Limb (tissue), 2 donors: ENCODE measurements around the gene GLG1.
A peak's percentile ranks its signal among the peaks of the same experiment; 100 is the strongest.
"Not testable (repeated sequence)": the region's sequence is repeated elsewhere in the genome, so short reads cannot be mapped to it uniquely, and the experiment has no call there.

ENCODE experiments used
- DNase-seq, 2 donors: peaks; one replicate each; pipeline ENCODE4 v3.0.0-alpha.2; 2016; ENCODE audit errors: extremely low spot score in 2 of 2

The GLG1 gene

GRCh38 chr16:74410057-74410957 lies 196.6 kb downstream of the GLG1 start:
- DNase-seq = not testable (repeated sequence)

DNA sequence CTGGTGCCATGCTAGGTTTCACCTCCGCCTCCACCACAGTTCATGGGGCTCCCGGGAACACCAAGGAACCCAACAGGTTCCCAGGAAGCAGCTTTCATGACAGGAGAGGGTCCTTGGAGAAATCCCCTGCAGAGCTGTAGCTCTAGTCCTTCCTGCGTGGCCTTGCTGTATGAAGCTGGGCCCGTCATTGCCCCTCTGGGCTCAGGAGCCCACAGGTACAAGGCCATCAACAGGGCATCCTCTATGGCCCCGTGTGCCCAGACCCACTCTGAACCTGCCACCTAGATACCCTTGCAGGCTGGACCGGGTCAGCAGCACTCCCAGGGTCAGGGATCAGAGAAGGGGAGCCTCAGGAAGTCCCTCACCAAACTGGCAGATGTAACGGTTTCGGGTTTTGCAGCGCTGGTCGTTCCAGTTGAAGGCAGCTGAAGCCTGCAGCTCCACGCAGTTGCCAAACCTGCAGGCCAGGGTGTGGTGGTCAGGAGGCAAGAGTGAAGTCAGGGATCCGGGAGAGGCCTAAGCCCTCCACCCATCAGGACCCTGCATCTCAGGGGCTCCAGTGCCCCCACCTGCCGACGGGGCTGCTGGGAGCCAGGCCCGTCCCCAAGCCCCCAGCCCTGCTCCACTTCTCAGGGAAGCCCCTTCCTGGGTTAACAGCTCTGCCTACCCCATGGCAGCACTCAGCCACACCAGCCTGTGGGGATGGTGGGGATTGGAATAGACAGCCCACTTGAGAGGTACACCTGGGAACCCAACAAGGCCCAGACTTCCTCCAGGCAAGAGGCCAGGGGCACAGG lies 197.5 kb downstream of the GLG1 start:
- DNase-seq = not testable (repeated sequence)

DNA sequence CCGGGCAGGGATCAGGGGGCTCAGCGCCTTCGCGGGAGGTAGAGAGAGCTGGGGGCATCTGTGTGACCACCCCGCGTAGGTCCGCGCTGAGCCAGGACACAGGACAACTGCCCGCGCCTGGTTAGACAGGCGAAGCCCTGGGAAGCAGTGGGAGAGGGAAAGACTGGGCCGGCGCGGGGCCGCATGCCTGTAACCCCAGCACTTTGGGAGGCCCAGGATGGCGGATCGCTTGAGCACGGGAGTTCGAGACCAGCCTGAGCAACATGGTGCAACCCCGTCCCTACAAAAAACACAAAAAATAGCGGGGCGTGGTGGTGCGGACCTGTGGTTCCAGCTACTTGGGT lies 199.6 kb downstream of the GLG1 start:
- peak in 1 of 2 donors; percentile 52 for DNase-seq

DNA sequence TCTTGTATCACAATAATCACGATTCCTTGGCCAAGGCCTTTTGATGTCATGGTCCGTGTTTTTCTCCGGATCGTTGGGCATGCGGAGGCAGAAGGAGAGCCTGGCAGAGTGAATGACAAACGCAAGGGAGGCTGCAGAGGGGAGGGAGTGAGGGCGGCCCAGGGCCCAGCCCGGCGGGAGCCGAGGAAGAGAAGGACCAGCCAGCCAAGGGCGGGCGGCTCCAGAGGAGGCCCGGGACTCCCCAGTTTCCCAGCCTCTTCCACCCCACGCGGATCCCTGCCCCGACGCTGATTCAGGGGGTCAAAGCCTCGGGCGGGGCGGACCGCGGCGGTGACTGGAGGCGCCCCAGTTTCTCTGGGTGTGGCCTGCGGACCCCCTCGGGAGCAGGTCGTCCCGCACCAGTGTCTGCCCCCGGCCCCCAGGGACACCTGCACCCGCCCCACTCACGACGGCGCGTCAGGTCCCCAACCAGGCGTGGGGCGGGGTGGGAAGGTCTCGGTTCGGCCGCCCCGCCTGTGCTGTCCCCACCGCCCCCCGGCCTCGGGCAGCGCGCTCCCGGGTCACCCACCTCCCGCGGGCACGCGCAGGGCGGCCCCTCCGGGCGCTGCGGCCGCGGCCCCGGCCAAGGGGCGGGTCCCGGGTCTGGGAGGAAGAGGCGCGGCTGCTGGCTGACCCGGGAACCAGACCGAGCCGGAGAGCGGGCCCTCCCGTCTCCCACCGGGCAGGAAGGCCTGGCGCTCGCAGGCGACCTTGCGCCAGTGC lies 200.1 kb downstream of the GLG1 start:
- not testable (repeated sequence) for DNase-seq

DNA sequence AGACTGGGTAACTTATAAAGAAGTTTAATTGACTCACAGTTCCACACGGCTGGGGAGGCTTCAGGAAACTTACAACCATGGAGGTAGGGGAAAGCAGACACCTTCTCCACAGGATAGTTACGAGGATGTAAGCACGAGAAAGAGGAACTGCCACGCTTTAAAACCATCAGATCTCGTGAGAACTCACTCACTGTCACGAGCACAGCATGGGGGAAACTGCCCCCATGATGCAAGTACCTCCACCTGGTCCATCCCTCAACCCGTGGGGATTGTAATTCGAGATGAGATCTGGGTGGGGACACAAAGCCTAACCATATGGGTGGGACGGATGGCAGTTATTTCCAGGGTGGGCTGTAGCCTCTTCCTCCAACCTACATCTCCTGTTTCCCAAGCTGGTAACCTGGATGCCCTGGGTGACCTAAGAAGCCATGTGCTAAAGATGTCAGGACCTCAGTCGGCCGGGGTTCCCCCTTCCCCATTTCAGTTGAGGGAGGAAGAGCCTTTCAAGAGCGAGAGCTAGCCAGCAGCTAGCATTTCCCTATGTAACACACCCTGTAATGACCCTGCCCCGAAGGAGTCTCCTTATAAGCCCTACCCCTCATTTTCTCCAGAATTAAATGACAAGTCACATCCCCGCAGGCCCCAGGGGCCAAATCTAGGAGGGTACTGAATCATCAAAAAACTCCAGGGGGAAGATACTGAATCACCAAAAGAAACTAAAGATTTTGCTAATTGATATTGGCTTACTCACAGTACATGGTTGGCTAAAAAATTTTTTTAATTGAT lies 202.6 kb downstream of the GLG1 start:
- DNase-seq = not testable (repeated sequence)

DNA sequence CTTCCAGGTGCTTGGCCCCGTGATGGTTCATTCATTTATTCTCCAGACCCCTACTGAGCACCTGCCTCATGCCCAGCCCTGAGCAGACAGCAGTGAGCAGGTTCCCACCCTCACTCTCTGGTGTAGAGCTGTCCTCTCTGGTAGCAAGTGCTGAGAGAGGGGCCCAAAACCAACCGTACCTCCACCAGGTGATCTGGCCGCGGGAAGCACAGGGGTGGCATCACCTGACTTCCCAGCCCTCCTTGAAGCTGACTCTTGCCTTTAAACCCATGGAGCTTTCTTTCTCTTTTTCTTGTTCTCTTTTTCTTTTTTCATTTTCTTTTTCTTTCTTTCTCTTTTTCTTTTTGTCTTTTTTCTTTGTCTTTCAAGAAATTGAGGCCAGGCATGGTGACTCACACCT lies 206.7 kb downstream of the GLG1 start:
- DNase-seq = peak in 1 of 2 donors; percentile 10

DNA sequence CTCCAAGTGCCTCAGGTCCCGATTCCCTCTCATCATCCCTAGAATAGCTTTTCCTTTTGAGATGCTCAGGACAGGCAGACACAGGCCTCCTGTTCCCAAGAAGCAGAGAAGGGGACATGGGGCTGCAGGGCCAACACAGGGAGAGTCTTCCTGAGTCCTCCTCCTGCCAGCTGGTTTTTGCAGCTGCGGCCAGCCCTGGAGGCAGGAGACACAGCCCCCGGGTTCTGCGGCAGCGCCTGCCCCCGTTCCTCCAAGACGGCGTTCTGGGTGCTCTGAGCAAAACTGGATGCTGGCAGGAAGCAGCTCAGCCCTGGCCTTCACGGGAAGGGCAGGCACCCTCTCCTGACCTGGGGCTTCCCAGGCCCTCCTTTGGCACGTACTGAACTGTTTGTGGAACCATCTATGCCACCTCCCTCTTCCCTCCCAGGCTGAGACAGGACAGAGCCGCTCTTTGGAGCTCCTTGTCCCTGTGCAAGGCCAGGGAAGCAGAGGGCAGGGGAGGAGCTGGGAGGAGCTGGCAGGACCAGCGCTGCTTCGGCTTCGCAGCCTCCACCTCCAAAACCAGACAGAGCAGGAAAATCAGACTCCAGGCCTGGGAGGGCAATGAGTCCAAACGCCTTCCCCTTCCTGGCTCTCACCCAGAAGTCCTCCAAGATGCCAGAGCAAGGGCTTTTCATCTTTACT lies 208.6 kb downstream of the GLG1 start:
- DNase-seq = peak in 1 of 2 donors; percentile 34
